Central memory CD8-positive, alpha-beta T cell (primary cell): ENCODE data around the gene SNAP91.
"Not testable (repeated sequence)": the region's sequence is repeated elsewhere in the genome, so short reads cannot be mapped to it uniquely, and the experiment has no call there.

Experiments used
- ATAC-seq: fragments of 150-1000 bp; cut with Tn5 transposase; replicated peaks from 2 replicates; pipeline ENCODE4 v1.10.0; 2022; ENCODE audit warnings: mild to moderate bottlenecking, moderate FRiP score, moderate number of reproducible peaks; ENCODE audit not compliant: poor library complexity, severe bottlenecking; ENCODE audit errors: extremely low read depth
- DNase-seq, 2 donors: peaks; one replicate each; pipeline ENCODE4 v3.0.0; 2021; ENCODE audit warnings: low spot score in 2 of 2
- H3K27ac Mint-ChIP-seq: one replicate; pipeline ENCODE4 v1.8.0; 2022; ENCODE audit warnings: low read depth, mild to moderate bottlenecking, moderate library complexity, mixed read lengths
- H3K27me3 Mint-ChIP-seq: one replicate; pipeline ENCODE4 v1.8.0; 2022; ENCODE audit warnings: mixed read lengths
- H3K36me3 Mint-ChIP-seq: one replicate; pipeline ENCODE4 v1.8.0; 2022; ENCODE audit warnings: mild to moderate bottlenecking, moderate library complexity, mixed read lengths; ENCODE audit not compliant: insufficient read depth
- H3K4me1 Mint-ChIP-seq: one replicate; pipeline ENCODE4 v1.8.0; 2022; ENCODE audit warnings: mixed read lengths
- H3K4me3 Mint-ChIP-seq: one replicate; pipeline ENCODE4 v1.8.0; 2022; ENCODE audit warnings: mild to moderate bottlenecking, moderate library complexity, mixed read lengths
- H3K9me3 Mint-ChIP-seq: one replicate; pipeline ENCODE4 v1.8.0; 2022; ENCODE audit warnings: mixed read lengths

The SNAP91 gene, protein sequence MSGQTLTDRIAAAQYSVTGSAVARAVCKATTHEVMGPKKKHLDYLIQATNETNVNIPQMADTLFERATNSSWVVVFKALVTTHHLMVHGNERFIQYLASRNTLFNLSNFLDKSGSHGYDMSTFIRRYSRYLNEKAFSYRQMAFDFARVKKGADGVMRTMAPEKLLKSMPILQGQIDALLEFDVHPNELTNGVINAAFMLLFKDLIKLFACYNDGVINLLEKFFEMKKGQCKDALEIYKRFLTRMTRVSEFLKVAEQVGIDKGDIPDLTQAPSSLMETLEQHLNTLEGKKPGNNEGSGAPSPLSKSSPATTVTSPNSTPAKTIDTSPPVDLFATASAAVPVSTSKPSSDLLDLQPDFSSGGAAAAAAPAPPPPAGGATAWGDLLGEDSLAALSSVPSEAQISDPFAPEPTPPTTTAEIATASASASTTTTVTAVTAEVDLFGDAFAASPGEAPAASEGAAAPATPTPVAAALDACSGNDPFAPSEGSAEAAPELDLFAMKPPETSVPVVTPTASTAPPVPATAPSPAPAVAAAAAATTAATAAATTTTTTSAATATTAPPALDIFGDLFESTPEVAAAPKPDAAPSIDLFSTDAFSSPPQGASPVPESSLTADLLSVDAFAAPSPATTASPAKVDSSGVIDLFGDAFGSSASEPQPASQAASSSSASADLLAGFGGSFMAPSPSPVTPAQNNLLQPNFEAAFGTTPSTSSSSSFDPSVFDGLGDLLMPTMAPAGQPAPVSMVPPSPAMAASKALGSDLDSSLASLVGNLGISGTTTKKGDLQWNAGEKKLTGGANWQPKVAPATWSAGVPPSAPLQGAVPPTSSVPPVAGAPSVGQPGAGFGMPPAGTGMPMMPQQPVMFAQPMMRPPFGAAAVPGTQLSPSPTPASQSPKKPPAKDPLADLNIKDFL

DNA sequence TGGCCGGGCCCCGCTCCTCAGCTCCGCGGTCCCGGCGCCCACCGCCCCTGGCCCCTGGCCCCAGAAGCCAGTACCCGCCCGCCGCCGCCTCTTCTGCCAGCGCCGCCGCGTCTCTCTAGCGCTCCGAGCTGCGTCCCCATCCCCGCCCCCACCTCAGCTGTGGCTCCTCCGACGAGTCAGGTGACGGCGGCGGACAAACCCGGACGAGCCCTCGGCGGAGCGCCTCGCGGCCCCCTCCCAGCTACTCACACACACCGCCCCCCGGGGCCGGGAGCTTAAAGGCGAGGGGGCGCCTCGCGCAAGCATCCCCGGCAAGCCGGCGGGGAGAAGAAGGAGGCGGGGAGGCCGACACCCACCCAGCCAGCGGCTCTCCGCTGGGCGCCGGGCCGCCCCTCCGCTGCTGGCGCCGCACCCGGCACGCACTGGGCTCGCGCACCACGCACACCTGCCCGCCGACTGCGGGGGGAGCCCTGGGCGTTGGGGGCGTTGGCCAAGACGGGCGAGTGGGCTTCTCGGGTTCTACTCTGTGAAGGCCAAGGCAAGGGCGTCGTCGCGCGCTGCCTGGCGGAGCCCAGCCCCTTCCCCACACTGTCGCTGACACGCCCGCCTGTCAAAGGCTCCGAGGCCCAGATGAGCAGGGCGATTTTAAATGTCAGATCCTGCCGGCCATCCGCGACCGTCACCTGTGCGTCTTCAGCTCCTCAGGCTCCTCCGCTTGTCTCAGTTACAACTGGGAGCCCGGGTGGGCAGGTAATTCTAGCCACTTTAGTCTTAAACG is at the start of gene SNAP91:
SNAP91 (minus strand) TSS at position 132 of the 778 bp plus-strand sequence. CDS start 1,174 bp downstream, outside the sequence.
- H3K9me3 Mint-ChIP-seq = peaks cover 21% of the 10 kb centered on the region
- DNase-seq (no peak), ATAC-seq (no peak)
- no peak within 1 kb of the TSS for H3K4me3 Mint-ChIP-seq
- H3K36me3 Mint-ChIP-seq = no peaks in the 10 kb centered on the region
- H3K27ac Mint-ChIP-seq = no peak within 1 kb of the TSS
- H3K27me3 Mint-ChIP-seq = peaks cover 58% of the 10 kb centered on the region
- no peaks in the 10 kb centered on the region for H3K4me1 Mint-ChIP-seq

DNA sequence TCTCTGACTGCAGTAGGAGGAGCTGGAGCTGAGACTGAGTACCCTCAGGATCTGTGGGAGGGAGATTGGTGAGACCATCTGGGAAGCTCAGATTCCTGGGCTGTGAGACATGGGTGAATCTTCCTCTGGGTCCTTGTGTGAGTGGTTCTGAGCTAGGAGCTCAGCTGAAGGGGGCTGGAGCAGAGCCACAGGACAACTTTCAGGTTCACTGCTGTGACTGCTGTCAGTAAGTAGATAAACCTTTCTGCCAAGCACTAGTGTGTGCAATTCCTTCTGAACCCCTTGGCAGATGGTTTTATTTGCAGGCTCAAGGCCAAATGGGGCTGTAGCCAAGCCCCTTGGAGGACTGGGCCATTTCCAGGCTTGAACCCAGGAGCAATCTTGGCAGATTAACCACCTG is 49.6 kb upstream of the SNAP91 start:
- ATAC-seq = no peak
- Mint-ChIP-seq H3K4me1 (no peaks in the 10 kb centered on the region), H3K27ac (no peak overlapping the region), H3K27me3 (no peaks in the 10 kb centered on the region), H3K9me3 (peaks cover 21% of the 10 kb centered on the region), H3K4me3 (no peak overlapping the region), H3K36me3 (no peaks in the 10 kb centered on the region)
- DNase-seq = no peak

DNA sequence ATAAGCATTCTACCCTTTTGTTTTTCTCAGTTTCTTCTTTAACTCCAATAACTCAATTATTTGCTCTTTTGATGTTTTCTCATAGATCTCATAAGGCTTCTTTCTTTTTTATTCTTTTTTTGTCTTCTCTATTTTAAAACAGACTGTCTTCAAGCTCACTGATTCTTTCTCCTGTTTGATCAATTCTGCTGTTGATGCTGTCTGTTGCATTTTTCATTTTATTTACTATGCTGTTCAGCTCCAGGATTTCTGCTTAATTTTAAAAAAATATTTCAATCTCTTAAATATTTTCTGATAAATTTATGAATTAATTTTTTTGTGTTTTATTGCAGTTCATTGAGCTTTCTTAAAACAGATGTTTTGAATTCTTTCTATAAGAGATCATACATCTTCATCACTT is 48.1 kb upstream of the SNAP91 start:
- no peaks in the 10 kb centered on the region for H3K27me3 Mint-ChIP-seq
- no peaks in the 10 kb centered on the region for H3K4me1 Mint-ChIP-seq
- no peaks in the 10 kb centered on the region for H3K36me3 Mint-ChIP-seq
- no peak overlapping the region for H3K4me3 Mint-ChIP-seq
- no peak for ATAC-seq
- H3K9me3 Mint-ChIP-seq = peaks cover 22% of the 10 kb centered on the region
- H3K27ac Mint-ChIP-seq = no peak overlapping the region
- no peak for DNase-seq

DNA sequence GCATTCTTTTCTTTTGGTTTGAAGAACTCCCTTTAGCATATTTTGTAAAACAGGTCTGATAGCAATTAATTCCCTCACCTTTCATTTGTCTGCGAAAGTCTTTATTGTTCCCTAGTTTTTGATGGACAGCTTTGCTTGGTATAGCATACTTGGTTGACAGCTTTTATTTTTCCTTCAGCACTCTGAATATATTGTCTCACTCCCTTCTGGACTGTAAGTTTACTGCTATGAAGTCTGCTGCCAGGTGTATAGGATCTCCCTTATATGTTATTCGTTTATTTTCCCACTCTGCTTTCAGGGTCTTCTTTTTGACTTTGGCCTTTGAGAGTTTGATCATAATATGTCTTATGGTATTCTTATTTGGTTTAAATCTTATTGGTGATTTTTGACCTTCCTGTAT is 47.7 kb upstream of the SNAP91 start:
- Mint-ChIP-seq H3K4me1 (no peaks in the 10 kb centered on the region), H3K27me3 (no peaks in the 10 kb centered on the region), H3K27ac (no peak overlapping the region), H3K36me3 (no peaks in the 10 kb centered on the region), H3K9me3 (peaks cover 22% of the 10 kb centered on the region), H3K4me3 (no peak overlapping the region)
- DNase-seq (no peak), ATAC-seq (no peak)

DNA sequence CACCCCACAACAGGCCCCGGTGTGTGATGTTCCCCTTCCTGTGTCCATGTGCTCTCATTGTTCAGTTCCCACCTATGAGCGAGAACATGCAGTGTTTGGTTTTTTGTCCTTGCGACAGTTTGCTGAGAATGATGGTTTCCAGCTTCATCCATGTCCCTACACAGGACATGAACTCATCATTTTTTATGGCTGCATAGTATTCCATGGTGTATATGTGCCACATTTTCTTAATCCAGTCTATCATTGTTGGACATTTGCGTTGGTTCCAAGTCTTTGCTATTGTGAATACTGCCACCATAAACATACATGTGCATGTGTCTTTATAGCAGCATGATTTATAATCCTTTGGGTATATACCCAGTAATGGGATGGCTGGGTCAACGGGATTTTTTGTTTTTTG is 43.5 kb upstream of the SNAP91 start:
- H3K4me3 Mint-ChIP-seq, ATAC-seq, DNase-seq, H3K36me3 Mint-ChIP-seq, H3K27ac Mint-ChIP-seq, H3K27me3 Mint-ChIP-seq, H3K4me1 Mint-ChIP-seq: not testable (repeated sequence)
- peaks cover 22% of the 10 kb centered on the region for H3K9me3 Mint-ChIP-seq

DNA sequence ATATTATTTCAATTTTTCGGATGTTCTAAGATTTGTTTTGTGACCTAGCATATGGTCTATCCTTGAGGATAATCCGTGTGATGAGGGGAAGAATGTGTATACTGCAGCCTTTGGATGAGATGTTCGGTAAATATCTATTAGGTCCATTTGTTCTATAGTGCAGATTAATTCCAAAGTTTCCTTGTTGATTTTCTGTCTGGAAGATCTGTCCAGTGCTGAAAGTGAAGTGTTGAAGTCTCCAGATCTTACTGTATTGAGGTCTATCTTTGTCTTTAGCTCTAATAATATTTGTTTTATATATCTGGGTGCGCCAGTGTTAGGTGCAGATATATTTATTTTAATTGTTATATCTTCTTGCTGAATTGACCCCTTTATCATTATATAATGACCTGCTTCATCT is 32.2 kb upstream of the SNAP91 start:
- no peak overlapping the region for H3K27ac Mint-ChIP-seq
- H3K4me3 Mint-ChIP-seq = no peak overlapping the region
- no peaks in the 10 kb centered on the region for H3K27me3 Mint-ChIP-seq
- H3K4me1 Mint-ChIP-seq = no peaks in the 10 kb centered on the region
- H3K36me3 Mint-ChIP-seq = no peaks in the 10 kb centered on the region
- H3K9me3 Mint-ChIP-seq = peaks cover 24% of the 10 kb centered on the region
- ATAC-seq = no peak
- DNase-seq = no peak

DNA sequence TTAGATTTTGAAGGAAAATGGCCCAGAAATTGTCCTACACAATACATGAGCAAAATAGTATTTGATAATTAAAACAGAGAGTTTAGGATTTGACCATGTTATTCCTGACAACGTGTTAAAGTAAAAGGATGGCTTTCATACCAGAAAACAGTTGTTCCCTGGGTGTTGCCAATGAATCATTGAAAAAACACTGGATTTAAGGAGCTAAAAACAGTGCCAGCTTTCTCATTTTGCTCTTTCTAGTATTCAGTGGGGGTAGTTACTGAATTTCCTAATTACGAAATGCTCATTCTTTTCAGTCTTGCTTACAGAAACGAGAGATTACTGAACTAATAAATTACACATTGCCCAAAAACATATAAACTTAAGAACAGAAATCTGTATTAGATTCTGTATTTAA is 26.6 kb upstream of the SNAP91 start:
- H3K4me3 Mint-ChIP-seq = no peak overlapping the region
- no peaks in the 10 kb centered on the region for H3K27me3 Mint-ChIP-seq
- no peak for ATAC-seq
- DNase-seq = no peak
- H3K36me3 Mint-ChIP-seq = no peaks in the 10 kb centered on the region
- no peak overlapping the region for H3K27ac Mint-ChIP-seq
- peaks cover 28% of the 10 kb centered on the region for H3K9me3 Mint-ChIP-seq
- H3K4me1 Mint-ChIP-seq = no peaks in the 10 kb centered on the region

DNA sequence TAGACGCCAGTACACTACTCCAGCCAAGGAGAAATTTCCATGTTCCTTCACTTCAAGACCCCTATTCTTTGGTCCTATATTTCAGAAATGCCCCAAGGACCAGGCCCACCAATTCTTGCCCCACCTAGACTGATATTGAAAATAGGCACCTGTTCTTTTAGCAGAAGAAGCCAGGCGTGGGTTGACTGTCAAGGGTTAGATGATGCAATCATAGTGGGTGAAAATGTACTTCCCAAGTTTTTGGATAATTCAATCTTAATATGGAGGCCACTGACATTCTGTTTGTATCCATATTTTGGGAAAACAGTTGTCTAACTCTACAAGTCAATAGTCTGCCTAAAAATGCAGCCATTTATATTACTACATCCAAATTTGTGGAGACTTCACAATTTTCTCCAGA is 21.0 kb upstream of the SNAP91 start:
- no peak for ATAC-seq
- no peak for DNase-seq
- Mint-ChIP-seq H3K4me3 (no peak overlapping the region), H3K27me3 (no peaks in the 10 kb centered on the region), H3K27ac (no peak overlapping the region), H3K9me3 (peaks cover 3% of the 10 kb centered on the region), H3K4me1 (no peaks in the 10 kb centered on the region), H3K36me3 (no peaks in the 10 kb centered on the region)

DNA sequence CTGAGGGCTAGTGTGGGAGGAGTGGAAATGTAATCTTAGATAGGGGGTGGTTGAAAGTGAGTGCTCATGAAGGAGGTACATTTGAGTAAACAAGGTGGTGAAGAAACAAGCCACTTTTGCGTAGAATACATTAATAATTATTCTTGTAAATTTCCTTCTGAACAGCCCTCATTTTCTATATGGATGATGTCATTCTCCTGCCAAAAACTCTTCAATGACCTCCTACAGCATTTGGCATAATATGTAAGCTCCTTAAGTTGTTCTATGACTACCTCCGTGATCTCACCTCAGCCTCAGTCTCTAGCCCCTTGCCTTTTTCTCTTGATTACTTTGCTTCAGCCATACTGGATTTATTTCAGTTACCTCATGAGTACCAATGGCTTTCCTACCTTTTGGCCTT is 14.0 kb upstream of the SNAP91 start:
- no peak for ATAC-seq
- no peak for DNase-seq
- Mint-ChIP-seq H3K4me3 (no peak overlapping the region), H3K9me3 (peaks cover 6% of the 10 kb centered on the region), H3K4me1 (no peaks in the 10 kb centered on the region), H3K36me3 (no peaks in the 10 kb centered on the region), H3K27ac (no peak overlapping the region), H3K27me3 (no peaks in the 10 kb centered on the region)

DNA sequence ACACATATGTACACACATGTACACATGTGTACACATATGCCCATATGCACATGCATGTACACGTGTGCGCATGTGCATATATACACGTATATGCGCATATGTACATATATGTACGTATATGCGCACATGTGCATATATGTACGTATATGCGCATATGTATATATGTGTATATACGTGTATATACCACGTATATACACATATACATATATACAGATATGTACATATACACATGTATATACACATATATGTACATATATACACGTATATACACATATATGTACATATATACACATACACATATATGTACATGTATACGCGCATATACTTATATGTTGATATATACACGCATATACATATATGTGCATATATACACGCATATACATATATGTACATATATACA is 8.9 kb upstream of the SNAP91 start:
- DNase-seq = no peak
- ATAC-seq = no peak
- Mint-ChIP-seq H3K4me3 (no peak overlapping the region), H3K27ac (no peak overlapping the region), H3K9me3 (no peaks in the 10 kb centered on the region), H3K27me3 (no peaks in the 10 kb centered on the region), H3K4me1 (no peaks in the 10 kb centered on the region), H3K36me3 (no peaks in the 10 kb centered on the region)

DNA sequence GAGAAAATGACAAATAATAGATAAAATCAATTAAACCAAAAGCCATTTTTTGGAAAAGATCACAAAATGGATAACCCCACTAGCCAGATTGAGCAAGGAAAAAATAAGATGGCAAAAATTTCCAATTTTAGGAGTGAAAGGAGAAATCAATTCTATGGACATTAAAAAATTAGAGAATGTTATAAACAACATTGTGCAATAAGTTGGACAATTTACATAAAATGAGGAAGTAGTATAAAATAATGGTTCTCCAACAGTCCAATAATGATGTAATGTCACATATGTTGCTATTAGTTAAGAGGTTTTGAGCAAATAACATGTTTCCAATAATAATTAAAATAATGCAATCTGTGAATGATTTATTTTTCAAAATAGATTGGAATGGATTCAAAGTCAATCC is 3.1 kb upstream of the SNAP91 start:
- no peak overlapping the region for H3K27ac Mint-ChIP-seq

DNA sequence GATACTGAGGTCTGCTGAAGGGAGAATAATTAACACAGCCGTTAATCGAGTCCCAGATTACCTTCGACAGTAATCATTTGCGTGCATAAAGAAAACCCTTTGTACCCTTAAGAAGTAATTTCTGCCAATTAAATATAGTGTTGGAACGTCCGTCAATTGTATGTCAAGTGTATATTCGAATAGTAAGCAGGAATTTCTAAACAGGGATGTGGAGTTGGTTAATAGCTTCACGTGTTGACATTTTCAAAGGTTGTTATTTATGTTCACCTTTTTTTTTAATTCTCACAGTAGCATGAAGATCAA is 798 bp upstream of the SNAP91 start:
- Mint-ChIP-seq H3K27me3 (peaks cover 58% of the 10 kb centered on the region), H3K9me3 (peaks cover 21% of the 10 kb centered on the region), H3K27ac (no peak overlapping the region), H3K4me3 (no peak overlapping the region), H3K4me1 (no peaks in the 10 kb centered on the region), H3K36me3 (no peaks in the 10 kb centered on the region)
- no peak for DNase-seq
- no peak for ATAC-seq

More for the DNA sequence above, 3.1 kb upstream of the SNAP91 start:
- ATAC-seq = no peak
- DNase-seq = no peak
- no peaks in the 10 kb centered on the region for H3K36me3 Mint-ChIP-seq
- peaks cover 43% of the 10 kb centered on the region for H3K27me3 Mint-ChIP-seq
- H3K4me3 Mint-ChIP-seq = no peak overlapping the region
- peaks cover 21% of the 10 kb centered on the region for H3K9me3 Mint-ChIP-seq
- no peaks in the 10 kb centered on the region for H3K4me1 Mint-ChIP-seq
